Fibroblast of villous mesenchyme (primary cell): ENCODE measurements around the gene VGLL4. TPM values are rescaled to one million over a fixed set of nuclear protein-coding genes. Genes with fewer than 3 reads are reported as not detected.
A peak's percentile ranks its signal among the peaks of the same experiment; 100 is the strongest.

Experiments used
- DNase-seq: peaks from one replicate; pipeline ENCODE4 v3.0.0-alpha.2; 2010; ENCODE audit warnings: low read depth
- H3K4me3 ChIP-seq: 2 replicates; pipeline ENCODE4 v1.5.1; 2011; ENCODE audit warnings: low read depth, mild to moderate bottlenecking, low read length
- CTCF ChIP-seq: IDR thresholded peaks from 2 replicates; pipeline ENCODE4 v1.5.1; 2012; ENCODE audit warnings: low read depth, mild to moderate bottlenecking, low read length; ENCODE audit not compliant: insufficient read depth
- total RNA-seq: library from RNA; depleted of rRNA; stranded (reverse); fragments of >200 nt; gene quantifications from 2 replicates; pipeline ENCODE4 v1.2.3, GENCODE V29; 2012

The VGLL4 gene
- total RNA-seq, 1 donor = 65.6 TPM

DNA sequence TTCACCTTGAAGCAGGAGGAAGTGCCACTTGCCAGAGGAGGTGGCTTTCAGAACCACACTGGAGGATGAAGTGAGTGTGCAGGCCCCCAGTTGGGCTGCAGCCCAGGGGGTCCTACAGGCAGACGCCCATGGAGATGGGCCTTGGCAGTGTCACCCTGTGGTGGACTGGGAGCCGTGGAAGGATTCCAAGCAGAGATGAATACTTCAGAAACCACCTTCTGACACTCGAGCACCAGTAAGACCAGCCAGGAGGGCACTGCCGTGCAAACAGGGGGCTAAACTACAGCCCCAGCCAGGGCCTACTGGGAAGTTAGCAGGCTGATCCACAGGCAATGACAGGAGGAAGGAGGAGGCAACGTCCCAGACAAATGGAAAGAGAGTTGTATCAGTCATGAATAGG, 55.4 kb downstream of the VGLL4 start:
- H3K4me3 ChIP-seq = no peak overlapping the region
- no peak for TF ChIP-seq CTCF
- DNase-seq = no peak

DNA sequence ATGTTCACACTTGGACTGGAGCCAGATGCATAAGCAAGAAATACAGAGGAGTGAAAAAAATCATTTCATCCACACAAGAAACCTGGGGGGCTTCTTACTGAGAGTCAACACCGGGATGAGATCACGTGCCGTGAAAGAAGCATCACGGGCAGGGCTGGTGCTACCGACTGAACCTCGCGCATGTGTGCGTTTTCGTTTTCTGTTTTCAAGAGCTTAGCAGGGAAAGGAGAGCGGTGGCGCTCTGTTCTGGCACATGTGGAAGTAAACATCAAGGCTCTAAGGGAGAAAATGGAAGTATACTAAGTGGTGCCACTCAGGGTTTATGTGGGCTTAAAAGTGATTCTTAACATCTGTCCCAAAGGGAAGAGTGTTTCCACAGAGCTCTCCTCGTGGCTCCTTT, 55.9 kb downstream of the VGLL4 start:
- peak; percentile 70 for DNase-seq
- no peak for TF ChIP-seq CTCF
- no peak overlapping the region for H3K4me3 ChIP-seq

- DNase-seq = no peak
- no peak for TF ChIP-seq CTCF
- H3K4me3 ChIP-seq = no peak overlapping the region
Measured at GRCh38 chr3:11584570-11584969, 59.1 kb downstream of the VGLL4 start.

- no peak overlapping the region for H3K4me3 ChIP-seq
- DNase-seq = peak; percentile 47
- TF ChIP-seq CTCF = no peak
Measured at GRCh38 chr3:11583638-11584046, 60.1 kb downstream of the VGLL4 start.

DNA sequence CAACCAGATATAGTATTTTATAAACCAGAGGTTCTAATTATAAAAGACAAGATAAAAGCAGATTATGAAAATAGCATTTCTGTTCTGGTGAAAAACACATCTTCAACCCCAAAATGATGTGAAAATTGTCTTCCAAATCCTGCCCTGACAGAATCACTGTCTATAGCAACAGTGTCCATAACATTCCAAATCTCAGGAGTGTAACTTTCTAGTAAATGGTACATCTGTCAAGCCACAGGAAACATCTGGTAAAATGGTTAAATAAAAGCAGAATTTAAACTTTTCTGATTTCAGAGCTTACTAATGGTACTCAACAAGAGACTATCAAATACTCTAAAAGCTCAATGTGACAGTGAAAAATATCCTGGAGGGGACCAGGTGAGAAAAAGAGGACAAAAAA, 60.5 kb downstream of the VGLL4 start:
- no peak for TF ChIP-seq CTCF
- DNase-seq = peak; percentile 34
- no peak overlapping the region for H3K4me3 ChIP-seq

- DNase-seq = peak; percentile 87
- no peak for TF ChIP-seq CTCF
- peak overlapping the region; percentile 53 for H3K4me3 ChIP-seq
Measured at GRCh38 chr3:11582191-11582968, 61.3 kb downstream of the VGLL4 start.
